Erythroblast (primary cell): ENCODE measurements around the gene FBXO33.

Experiments used
- GATA1 ChIP-seq: IDR thresholded peaks from 2 replicates; pipeline ENCODE4 v1.6.1; 2011; ENCODE audit warnings: low read depth, mild to moderate bottlenecking, control low read depth, low read length, moderate library complexity
- POLR2A ChIP-seq: IDR thresholded peaks from 2 replicates; pipeline ENCODE4 v1.6.1; 2011; ENCODE audit warnings: mild to moderate bottlenecking, low read length

DNA sequence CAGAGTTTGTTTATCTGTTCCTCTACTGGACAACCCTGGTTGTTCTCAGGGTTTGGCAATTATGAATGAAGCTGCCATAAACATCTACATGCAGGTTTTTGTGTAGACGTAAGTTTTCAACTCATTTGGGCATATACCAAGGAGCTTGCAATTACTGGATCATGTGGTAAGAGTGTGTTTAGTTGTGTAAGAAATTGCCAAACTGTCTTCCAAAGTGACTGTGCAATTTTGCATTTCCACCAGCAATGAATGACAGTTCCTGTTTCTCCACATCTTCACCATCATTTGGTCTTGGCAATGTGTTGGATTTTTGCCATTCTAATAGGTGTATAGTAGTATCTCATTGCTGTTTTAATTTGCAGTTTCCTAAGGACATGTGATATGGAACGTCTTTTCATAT, 39.8 kb upstream of the FBXO33 start:
- TF ChIP-seq POLR2A: no peak
- no peak for TF ChIP-seq GATA1
